ENCODE results near the gene TMED9.

GRCh38 chr5:177599731-177600507 is 7.9 kb downstream of the TMED9 start, which contains the start of gene B4GALT7:
- TF ChIP-seq CTCF (IDR thresholded peaks at IDR 0.05) (peak in 2 of 6 experiments; percentile 14 to 15), POLR2A (IDR thresholded peaks at IDR 0.05) (peak; percentile 61 to 86)

All from thyroid gland (tissue), 4 donors.